Stomach (tissue), 9 donors: ENCODE measurements around the gene TMX4. TPM values are rescaled to one million over a fixed set of nuclear protein-coding genes. Genes with fewer than 3 reads are reported as not detected.
A peak's percentile ranks its signal among the peaks of the same experiment; 100 is the strongest.

Experiments used
- DNase-seq, 2 donors: peaks; one replicate each; pipeline versions ENCODE4 v3.0.0 to v3.0.0-alpha.2; 2013 to 2019
- H3K27ac ChIP-seq, 5 donors: fragments of 200-600 bp in 4 of 5; sonication (generic) in 4 of 5; one replicate each; pipeline ENCODE4 v1.5.1; 2013 to 2019; ENCODE audit warnings: mild to moderate bottlenecking in 1 of 5, moderate library complexity in 1 of 5
- H3K27me3 ChIP-seq, 3 donors: fragments of 200-600 bp; sonication (generic); one replicate each; pipeline ENCODE4 v1.5.1; 2017 to 2019; ENCODE audit warnings: mixed run types in 1 of 3
- H3K36me3 ChIP-seq, 4 donors: fragments of 200-600 bp; sonication (generic); 1 replicate in 3 of 4; 2 replicates in 1 of 4; pipeline ENCODE4 v1.5.1; 2016 to 2019
- H3K4me1 ChIP-seq, 4 donors: fragments of 200-600 bp; sonication (generic); one replicate each; pipeline ENCODE4 v1.5.1; 2016 to 2019
- H3K4me3 ChIP-seq, 4 donors: fragments of 200-600 bp; sonication (generic) in 3 of 4; one replicate each; pipeline ENCODE4 v1.5.1; 2016 to 2019; ENCODE audit warnings: mild to moderate bottlenecking in 1 of 4
- H3K9me3 ChIP-seq, 4 donors: fragments of 200-600 bp; sonication (generic); one replicate each; pipeline ENCODE4 v1.5.1; 2016 to 2019
- CTCF ChIP-seq, 7 experiments: fragments of 450-650 bp in 4 of 7; fragments of 200-600 bp in 3 of 7; sonication (generic) in 3 of 7; IDR thresholded peaks; one replicate each; pipeline ENCODE4 v1.5.1; 2016 to 2019; ENCODE audit warnings: antibody characterized with exemption in 7 of 7, control low read depth in 2 of 7, mild to moderate bottlenecking in 1 of 7
- EP300 ChIP-seq: sonication (generic); formaldehyde crosslinking; IDR thresholded peaks from one replicate; pipeline ENCODE4 v1.6.1; 2017; ENCODE audit warnings: antibody characterized with exemption
- POLR2A ChIP-seq, 4 donors: fragments of 450-650 bp; IDR thresholded peaks; one replicate each; pipeline ENCODE4 v1.6.1; 2016; ENCODE audit warnings: antibody characterized with exemption in 4 of 4, control low read depth in 2 of 4, mild to moderate bottlenecking in 1 of 4, moderate library complexity in 1 of 4
- POLR2AphosphoS5 ChIP-seq, 3 donors: sonication (generic); formaldehyde crosslinking; IDR thresholded peaks; one replicate each; pipeline ENCODE4 v1.6.1; 2016; ENCODE audit warnings: antibody characterized with exemption in 3 of 3
- WGBS, 5 donors: extraction: QIAGEN DNeasy Blood & Tissue Kit in 3 of 5; methylation state at CpG; one replicate each; pipeline versions ENCODE4 v1.1.5 to v1.1.7; 2013 to 2018; 5-methylcytosine and 5-hydroxymethylcytosine counted together
- intact Hi-C: fragments of 100-400 bp; cut with DNase I; formaldehyde crosslinking; loops from one replicate; pipeline ENCODE4 v1.15.1; 2023; ENCODE audit warnings: low total_unique reads
- polyA plus RNA-seq, 3 donors: library from polyadenylated mRNA; stranded (reverse); fragments of 200-250 nt; gene quantifications; one replicate each; pipeline ENCODE4 v1.2.3, GENCODE V29; 2013
- total RNA-seq, 5 donors: library from RNA; depleted of rRNA; stranded (reverse); fragments of >200 nt; gene quantifications; one replicate each; pipeline versions ENCODE4 v1.1.0 to v1.2.3, GENCODE V29; 2014 to 2016
- donor health status: healthy with polysubstance abuse.
- donor health status: Bipolar disorder and iron deficiency.
- donor health status: healthy.

TMX4 gene
- total and polyA plus RNA-seq, 8 donors: 5.7 to 153 (median 18.8) TPM

GRCh38 chr20:7985916-7986315, 33.6 kb downstream of the TMX4 start:
- Histone ChIP-seq H3K27me3 (no peaks in the 10 kb centered on the region), H3K4me1 (peaks cover 0 to 9% (median 0%) of the 10 kb centered on the region in 4 donors), H3K36me3 (peaks cover 15 to 64% (median 56%) of the 10 kb centered on the region in 4 donors), H3K27ac (no peak overlapping the region), H3K4me3 (no peak overlapping the region), H3K9me3 (no peaks in the 10 kb centered on the region)
- WGBS, 5 donors: 91 to 98% (median 95%) methylated on average over 4 of the region's 4 CpGs
- DNase-seq: no peak
- intact Hi-C loops: no loop called here
- TF ChIP-seq POLR2AphosphoS5 (IDR thresholded peaks at IDR 0.05): no peak
- TF ChIP-seq EP300: no peak
- TF ChIP-seq POLR2A (IDR thresholded peaks at IDR 0.05): no peak
- TF ChIP-seq CTCF (IDR thresholded peaks at IDR 0.05): no peak

GRCh38 chr20:7984192-7984591, 35.4 kb downstream of the TMX4 start:
- H3K27me3 ChIP-seq: no peaks in the 10 kb centered on the region
- intact Hi-C loops: no loop called here
- TF ChIP-seq CTCF (IDR thresholded peaks at IDR 0.05) (no peak), POLR2AphosphoS5 (IDR thresholded peaks at IDR 0.05) (no peak), EP300 (no peak), POLR2A (IDR thresholded peaks at IDR 0.05) (no peak)
- no peak overlapping the region for H3K27ac ChIP-seq
- WGBS, 5 donors: 88 to 96% (median 92%) methylated on average over 2 of the region's 2 CpGs
- H3K4me1 ChIP-seq: peaks cover 0 to 9% (median 0%) of the 10 kb centered on the region in 4 donors
- no peak overlapping the region for H3K4me3 ChIP-seq
- no peak for DNase-seq
- H3K36me3 ChIP-seq: peaks cover 15 to 57% (median 48%) of the 10 kb centered on the region in 4 donors
- no peaks in the 10 kb centered on the region for H3K9me3 ChIP-seq

- intact Hi-C loops: no loop called here
- TF ChIP-seq POLR2AphosphoS5 (IDR thresholded peaks at IDR 0.05): no peak
- no peak for TF ChIP-seq CTCF (IDR thresholded peaks at IDR 0.05)
Observed at GRCh38 chr20:7981374-7981773, 38.2 kb downstream of the TMX4 start.

GRCh38 chr20:7980332-7981046, 39.1 kb downstream of the TMX4 start:
- Histone ChIP-seq H3K27me3 (no peaks in the 10 kb centered on the region), H3K27ac (no peak overlapping the region), H3K9me3 (no peaks in the 10 kb centered on the region), H3K36me3 (peaks cover 15 to 63% (median 39%) of the 10 kb centered on the region in 4 donors), H3K4me3 (no peak overlapping the region), H3K4me1 (peaks cover 0 to 9% (median 0%) of the 10 kb centered on the region in 4 donors)
- peak in 1 of 2 donors; percentile 54 for DNase-seq
- intact Hi-C loops: no loop called here
- WGBS, 5 donors: 60 to 66% (median 63%) methylated on average over 10 of the region's 10 CpGs
- TF ChIP-seq POLR2A (IDR thresholded peaks at IDR 0.05) (no peak), EP300 (no peak), POLR2AphosphoS5 (IDR thresholded peaks at IDR 0.05) (no peak), CTCF (IDR thresholded peaks at IDR 0.05) (peak in 3 of 7 experiments; percentile 24 to 43 (median 24))

More at GRCh38 chr20:7981374-7981773, 38.2 kb downstream of the TMX4 start:
- no peaks in the 10 kb centered on the region for H3K9me3 ChIP-seq
- no peak overlapping the region for H3K4me3 ChIP-seq
- peaks cover 15 to 63% (median 44%) of the 10 kb centered on the region in 4 donors for H3K36me3 ChIP-seq
- H3K27ac ChIP-seq: no peak overlapping the region
- H3K27me3 ChIP-seq: no peaks in the 10 kb centered on the region
- H3K4me1 ChIP-seq: peaks cover 0 to 9% (median 0%) of the 10 kb centered on the region in 4 donors
- no peak for DNase-seq
